ENCODE data around the gene PAK4. TPM values are rescaled to one million over a fixed set of nuclear protein-coding genes. Genes with fewer than 3 reads are reported as not detected.

Gene PAK4
- total RNA-seq, 1 donor from 2014 or later, result 14.8 TPM

- intact Hi-C loops (cut with micrococcal nuclease), result no loop called here
- H3K9me3 Mint-ChIP-seq, result no peaks in the 10 kb centered on the region
- H3K36me3 Mint-ChIP-seq (ENCODE audit: low read depth), result peaks cover 6% of the 10 kb centered on the region
- no peak overlapping the region for H3K4me3 Mint-ChIP-seq
- H3K27me3 Mint-ChIP-seq, result no peaks in the 10 kb centered on the region
- no peaks in the 10 kb centered on the region for H3K4me1 Mint-ChIP-seq
- no peak overlapping the region for H3K27ac Mint-ChIP-seq
- DNase-seq, result no peak
Observed at GRCh38 chr19:39175564-39175963, 50.0 kb downstream of the PAK4 start.

- no peaks in the 10 kb centered on the region for H3K27me3 Mint-ChIP-seq
- no peaks in the 10 kb centered on the region for H3K4me1 Mint-ChIP-seq
- no peak overlapping the region for H3K27ac Mint-ChIP-seq
- intact Hi-C loops (cut with micrococcal nuclease), result no loop called here
- peaks cover 6% of the 10 kb centered on the region for H3K36me3 Mint-ChIP-seq (ENCODE audit: low read depth)
- H3K9me3 Mint-ChIP-seq, result no peaks in the 10 kb centered on the region
- no peak for DNase-seq
- H3K4me3 Mint-ChIP-seq, result no peak overlapping the region
Observed at GRCh38 chr19:39177110-39177699, 51.6 kb downstream of the PAK4 start.

- Mint-ChIP-seq H3K27me3 (no peaks in the 10 kb centered on the region), H3K4me3 (no peak overlapping the region), H3K4me1 (no peaks in the 10 kb centered on the region), H3K36me3 (ENCODE audit: low read depth) (peaks cover 6% of the 10 kb centered on the region), H3K9me3 (no peaks in the 10 kb centered on the region), H3K27ac (no peak overlapping the region)
- intact Hi-C loops (cut with micrococcal nuclease), result no loop called here
- DNase-seq, result no peak
Observed at GRCh38 chr19:39177736-39178135, 52.1 kb downstream of the PAK4 start.

GRCh38 chr19:39178296-39179006, 52.9 kb downstream of the PAK4 start:
- H3K4me1 Mint-ChIP-seq, result no peaks in the 10 kb centered on the region
- DNase-seq, result no peak
- no peak overlapping the region for H3K27ac Mint-ChIP-seq
- H3K9me3 Mint-ChIP-seq, result no peaks in the 10 kb centered on the region
- H3K36me3 Mint-ChIP-seq (ENCODE audit: low read depth), result peaks cover 6% of the 10 kb centered on the region
- intact Hi-C loops (cut with micrococcal nuclease), result no loop called here
- no peaks in the 10 kb centered on the region for H3K27me3 Mint-ChIP-seq
- H3K4me3 Mint-ChIP-seq, result no peak overlapping the region

- no peaks in the 10 kb centered on the region for H3K4me1 Mint-ChIP-seq
- H3K27me3 Mint-ChIP-seq, result no peaks in the 10 kb centered on the region
- intact Hi-C loops (cut with micrococcal nuclease), result no loop called here
- H3K27ac Mint-ChIP-seq, result no peak overlapping the region
- DNase-seq, result no peak
- no peak overlapping the region for H3K4me3 Mint-ChIP-seq
- no peaks in the 10 kb centered on the region for H3K9me3 Mint-ChIP-seq
- H3K36me3 Mint-ChIP-seq (ENCODE audit: low read depth), result peaks cover 5% of the 10 kb centered on the region
Observed at GRCh38 chr19:39179754-39180153, 54.2 kb downstream of the PAK4 start.

GRCh38 chr19:39180749-39181148, 55.2 kb downstream of the PAK4 start:
- no peaks in the 10 kb centered on the region for H3K27me3 Mint-ChIP-seq
- H3K27ac Mint-ChIP-seq, result no peak overlapping the region
- intact Hi-C loops (cut with micrococcal nuclease), result no loop called here
- H3K4me3 Mint-ChIP-seq, result no peak overlapping the region
- H3K4me1 Mint-ChIP-seq, result no peaks in the 10 kb centered on the region
- DNase-seq, result no peak
- H3K9me3 Mint-ChIP-seq, result no peaks in the 10 kb centered on the region
- H3K36me3 Mint-ChIP-seq (ENCODE audit: low read depth), result peaks cover 5% of the 10 kb centered on the region

- Mint-ChIP-seq H3K9me3 (no peaks in the 10 kb centered on the region), H3K4me3 (no peak overlapping the region), H3K36me3 (ENCODE audit: low read depth) (peaks cover 5% of the 10 kb centered on the region), H3K4me1 (no peaks in the 10 kb centered on the region), H3K27ac (no peak overlapping the region), H3K27me3 (no peaks in the 10 kb centered on the region)
- intact Hi-C loops (cut with micrococcal nuclease), result no loop called here
- DNase-seq, result no peak
Observed at GRCh38 chr19:39181500-39182173, 56.1 kb downstream of the PAK4 start.

GRCh38 chr19:39182174-39182505, 56.6 kb downstream of the PAK4 start:
- intact Hi-C loops (cut with micrococcal nuclease), result no loop called here
- H3K27ac Mint-ChIP-seq, result no peak overlapping the region
- H3K27me3 Mint-ChIP-seq, result no peaks in the 10 kb centered on the region
- H3K4me3 Mint-ChIP-seq, result no peak overlapping the region
- H3K4me1 Mint-ChIP-seq, result no peaks in the 10 kb centered on the region
- H3K9me3 Mint-ChIP-seq, result no peaks in the 10 kb centered on the region
- H3K36me3 Mint-ChIP-seq (ENCODE audit: low read depth), result peaks cover 5% of the 10 kb centered on the region
- no peak for DNase-seq

GRCh38 chr19:39183104-39183503, 57.5 kb downstream of the PAK4 start:
- intact Hi-C loops (cut with micrococcal nuclease), result no loop called here
- Mint-ChIP-seq H3K4me3 (no peak overlapping the region), H3K27me3 (no peaks in the 10 kb centered on the region), H3K27ac (no peak overlapping the region), H3K36me3 (ENCODE audit: low read depth) (peaks cover 5% of the 10 kb centered on the region), H3K9me3 (no peaks in the 10 kb centered on the region), H3K4me1 (no peaks in the 10 kb centered on the region)
- DNase-seq, result no peak

GRCh38 chr19:39186391-39186790, 60.8 kb downstream of the PAK4 start:
- no peak overlapping the region for H3K4me3 Mint-ChIP-seq
- no peaks in the 10 kb centered on the region for H3K4me1 Mint-ChIP-seq

GRCh38 chr19:39187552-39187943, 62.0 kb downstream of the PAK4 start:
- H3K27ac Mint-ChIP-seq, result no peak overlapping the region
- H3K36me3 Mint-ChIP-seq (ENCODE audit: low read depth), result no peaks in the 10 kb centered on the region
- no peaks in the 10 kb centered on the region for H3K4me1 Mint-ChIP-seq

More at GRCh38 chr19:39186391-39186790, 60.8 kb downstream of the PAK4 start:
- Mint-ChIP-seq H3K36me3 (ENCODE audit: low read depth) (no peaks in the 10 kb centered on the region), H3K27ac (no peak overlapping the region), H3K27me3 (peaks cover 8% of the 10 kb centered on the region), H3K9me3 (no peaks in the 10 kb centered on the region)
- intact Hi-C loops (cut with micrococcal nuclease), result no loop called here
- no peak for DNase-seq

GRCh38 chr19:39188960-39189359, 63.4 kb downstream of the PAK4 start:
- H3K27me3 Mint-ChIP-seq, result peaks cover 14% of the 10 kb centered on the region
- no peak overlapping the region for H3K27ac Mint-ChIP-seq
- intact Hi-C loops (cut with micrococcal nuclease), result no loop called here
- H3K36me3 Mint-ChIP-seq (ENCODE audit: low read depth), result no peaks in the 10 kb centered on the region
- H3K4me1 Mint-ChIP-seq, result no peaks in the 10 kb centered on the region
- no peak overlapping the region for H3K4me3 Mint-ChIP-seq
- H3K9me3 Mint-ChIP-seq, result no peaks in the 10 kb centered on the region
- DNase-seq, result no peak

More at GRCh38 chr19:39187552-39187943, 62.0 kb downstream of the PAK4 start:
- no peak overlapping the region for H3K4me3 Mint-ChIP-seq
- peaks cover 9% of the 10 kb centered on the region for H3K27me3 Mint-ChIP-seq
- DNase-seq, result no peak
- intact Hi-C loops (cut with micrococcal nuclease), result loop anchor here (1.0 kb wide), 1 partner anchor 65 kb away; no protein-coding TSS in a partner anchor
- no peaks in the 10 kb centered on the region for H3K9me3 Mint-ChIP-seq

- no peaks in the 10 kb centered on the region for H3K9me3 Mint-ChIP-seq
- no peak overlapping the region for H3K27ac Mint-ChIP-seq
- intact Hi-C loops (cut with micrococcal nuclease), result no loop called here
- no peaks in the 10 kb centered on the region for H3K36me3 Mint-ChIP-seq (ENCODE audit: low read depth)
- no peak for DNase-seq
- no peaks in the 10 kb centered on the region for H3K4me1 Mint-ChIP-seq
- no peak overlapping the region for H3K4me3 Mint-ChIP-seq
- H3K27me3 Mint-ChIP-seq, result peaks cover 26% of the 10 kb centered on the region
Observed at GRCh38 chr19:39190768-39191167, 65.2 kb downstream of the PAK4 start.

GRCh38 chr19:39192846-39193245, 67.3 kb downstream of the PAK4 start:
- Mint-ChIP-seq H3K27me3 (peaks cover 42% of the 10 kb centered on the region), H3K4me1 (peaks cover 7% of the 10 kb centered on the region), H3K4me3 (no peak overlapping the region), H3K9me3 (no peaks in the 10 kb centered on the region), H3K36me3 (ENCODE audit: low read depth) (no peaks in the 10 kb centered on the region), H3K27ac (no peak overlapping the region)
- intact Hi-C loops (cut with micrococcal nuclease), result no loop called here
- DNase-seq, result no peak

All from activated CD4-positive, alpha-beta T cell treated with anti-CD3 and anti-CD28 coated beads, Interleukin-2, amount 10 ng/mL, durations not matched to agents 24 days and 14 days (primary cell).